ENCODE measurements around the gene ERF.

DNA sequence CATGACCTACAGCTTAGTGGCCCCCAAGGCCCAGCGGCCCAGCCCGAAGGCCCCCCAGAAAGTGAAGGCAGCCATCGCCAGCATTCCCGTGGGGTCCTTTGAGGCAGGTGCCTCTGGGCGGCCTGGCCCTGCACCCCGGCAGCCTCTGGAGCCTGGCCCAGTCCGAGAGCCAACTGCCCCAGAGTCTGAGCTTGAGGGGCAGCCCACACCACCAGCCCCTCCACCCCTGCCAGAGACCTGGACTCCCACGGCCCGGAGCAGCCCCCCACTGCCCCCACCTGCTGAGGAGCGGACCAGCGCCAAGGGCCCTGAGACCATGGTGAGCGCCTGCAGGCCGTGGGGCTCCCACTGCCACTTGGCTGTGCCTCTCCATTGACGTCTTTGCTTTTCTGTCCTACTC is 38.0 kb upstream of the ERF start:
- TF ChIP-seq EZH2 (IDR thresholded peaks at IDR 0.05; ENCODE audit: borderline replicate concordance, low read length) = no peak
- TF ChIP-seq, protein P1, sequence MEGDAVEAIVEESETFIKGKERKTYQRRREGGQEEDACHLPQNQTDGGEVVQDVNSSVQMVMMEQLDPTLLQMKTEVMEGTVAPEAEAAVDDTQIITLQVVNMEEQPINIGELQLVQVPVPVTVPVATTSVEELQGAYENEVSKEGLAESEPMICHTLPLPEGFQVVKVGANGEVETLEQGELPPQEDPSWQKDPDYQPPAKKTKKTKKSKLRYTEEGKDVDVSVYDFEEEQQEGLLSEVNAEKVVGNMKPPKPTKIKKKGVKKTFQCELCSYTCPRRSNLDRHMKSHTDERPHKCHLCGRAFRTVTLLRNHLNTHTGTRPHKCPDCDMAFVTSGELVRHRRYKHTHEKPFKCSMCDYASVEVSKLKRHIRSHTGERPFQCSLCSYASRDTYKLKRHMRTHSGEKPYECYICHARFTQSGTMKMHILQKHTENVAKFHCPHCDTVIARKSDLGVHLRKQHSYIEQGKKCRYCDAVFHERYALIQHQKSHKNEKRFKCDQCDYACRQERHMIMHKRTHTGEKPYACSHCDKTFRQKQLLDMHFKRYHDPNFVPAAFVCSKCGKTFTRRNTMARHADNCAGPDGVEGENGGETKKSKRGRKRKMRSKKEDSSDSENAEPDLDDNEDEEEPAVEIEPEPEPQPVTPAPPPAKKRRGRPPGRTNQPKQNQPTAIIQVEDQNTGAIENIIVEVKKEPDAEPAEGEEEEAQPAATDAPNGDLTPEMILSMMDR (IDR thresholded peaks at IDR 0.05; ENCODE audit: low read length) = no peak
